ENCODE data around the gene TRAFD1. TPM values are rescaled to one million over a fixed set of nuclear protein-coding genes. Genes with fewer than 3 reads are reported as not detected.

TRAFD1 gene
- total RNA-seq, 1 donor from 2014 or later: 36.8 TPM

GRCh38 chr12:112117685-112118084 lies 7.7 kb upstream of the TRAFD1 start:
- H3K27ac ChIP-seq: no peak overlapping the region

GRCh38 chr12:112121780-112122565 lies 3.4 kb upstream of the TRAFD1 start:
- peak in 1 of 2 donors; percentile 94 for DNase-seq (ENCODE audit: extremely low spot score in 2 of 2)
- Histone ChIP-seq H3K27ac (peak overlapping the region; percentile 56), H3K27me3 (no peaks in the 10 kb centered on the region), H3K4me1 (peaks cover 26% of the 10 kb centered on the region), H3K36me3 (no peaks in the 10 kb centered on the region), H3K9me3 (no peaks in the 10 kb centered on the region), H3K4me3 (no peak overlapping the region)
- intact Hi-C loops (cut with DNase I): no loop called here
- TF ChIP-seq POLR2A (IDR thresholded peaks at IDR 0.05) (no peak), CTCF (IDR thresholded peaks at IDR 0.05) (no peak), POLR2AphosphoS5 (IDR thresholded peaks at IDR 0.05; ENCODE audit: insufficient read depth in 1 of 2, low read depth in 1 of 2) (peak; percentile 53 to 72)

More at GRCh38 chr12:112117685-112118084, 7.7 kb upstream of the TRAFD1 start:
- Histone ChIP-seq H3K36me3 (no peaks in the 10 kb centered on the region), H3K9me3 (no peaks in the 10 kb centered on the region), H3K27me3 (no peaks in the 10 kb centered on the region), H3K4me1 (peaks cover 18% of the 10 kb centered on the region), H3K4me3 (no peak overlapping the region)
- no peak for DNase-seq (ENCODE audit: extremely low spot score in 2 of 2)
- intact Hi-C loops (cut with DNase I): no loop called here
- TF ChIP-seq POLR2AphosphoS5 (IDR thresholded peaks at IDR 0.05; ENCODE audit: insufficient read depth in 1 of 2, low read depth in 1 of 2): no peak
- no peak for TF ChIP-seq CTCF (IDR thresholded peaks at IDR 0.05)
- no peak for TF ChIP-seq POLR2A (IDR thresholded peaks at IDR 0.05)

GRCh38 chr12:112122823-112123690 lies 2.3 kb upstream of the TRAFD1 start:
- TF ChIP-seq CTCF (IDR thresholded peaks at IDR 0.05) (no peak), POLR2AphosphoS5 (IDR thresholded peaks at IDR 0.05; ENCODE audit: insufficient read depth in 1 of 2, low read depth in 1 of 2) (peak in 1 of 2 donors; percentile 17), POLR2A (IDR thresholded peaks at IDR 0.05) (no peak)
- no peak overlapping the region for H3K4me3 ChIP-seq
- intact Hi-C loops (cut with DNase I): no loop called here
- H3K4me1 ChIP-seq: peaks cover 37% of the 10 kb centered on the region
- no peaks in the 10 kb centered on the region for H3K27me3 ChIP-seq
- DNase-seq (ENCODE audit: extremely low spot score in 2 of 2): no peak
- H3K36me3 ChIP-seq: no peaks in the 10 kb centered on the region
- peak overlapping the region; percentile 56 for H3K27ac ChIP-seq
- no peaks in the 10 kb centered on the region for H3K9me3 ChIP-seq

GRCh38 chr12:112124918-112125249 lies 476 bp upstream of the TRAFD1 start:
- H3K27ac ChIP-seq: peak overlapping the region; percentile 94
- peaks cover 55% of the 10 kb centered on the region for H3K4me1 ChIP-seq
- no peaks in the 10 kb centered on the region for H3K9me3 ChIP-seq
- TF ChIP-seq CTCF (IDR thresholded peaks at IDR 0.05) (no peak), POLR2AphosphoS5 (IDR thresholded peaks at IDR 0.05; ENCODE audit: insufficient read depth in 1 of 2, low read depth in 1 of 2) (no peak), POLR2A (IDR thresholded peaks at IDR 0.05) (no peak)
- intact Hi-C loops (cut with DNase I): no loop called here
- H3K36me3 ChIP-seq: no peaks in the 10 kb centered on the region
- no peaks in the 10 kb centered on the region for H3K27me3 ChIP-seq
- H3K4me3 ChIP-seq: peak overlapping the region in 1 of 2 donors; percentile 96
- DNase-seq (ENCODE audit: extremely low spot score in 2 of 2): no peak

All from vagina (tissue), 2 donors.